OCI-LY1 (cell line): ENCODE data around the gene ECSIT.
A peak's percentile ranks its signal among the peaks of the same experiment; 100 is the strongest.
"Not testable (repeated sequence)": the region's sequence is repeated elsewhere in the genome, so short reads cannot be mapped to it uniquely, and the experiment has no call there.

Source experiments
- H2AFZ ChIP-seq: fragments of 200-600 bp; sonication (generic), shearing (Covaris generic); 2 replicates; pipeline ENCODE4 v1.6.0; 2014; ENCODE audit warnings: antibody characterized with exemption, mild to moderate bottlenecking, low read length
- H3F3A ChIP-seq: fragments of 200-600 bp; sonication (generic), shearing (Covaris generic); 2 replicates; pipeline ENCODE4 v1.6.0; 2014; ENCODE audit warnings: mild to moderate bottlenecking, antibody characterized with exemption, low read length, moderate library complexity; ENCODE audit not compliant: insufficient read depth
- H3K27ac ChIP-seq: fragments of 200-600 bp; sonication (generic); 2 replicates; pipeline ENCODE4 v1.5.1; 2014; ENCODE audit warnings: low read length, mixed run types, mild to moderate bottlenecking, low read depth; ENCODE audit not compliant: poor library complexity, severe bottlenecking
- H3K27me3 ChIP-seq: fragments of 200-600 bp; sonication (generic); 2 replicates; pipeline ENCODE4 v1.6.0; 2014; ENCODE audit warnings: antibody characterized with exemption, mild to moderate bottlenecking, low read length, moderate library complexity; ENCODE audit not compliant: insufficient read depth
- H3K36me3 ChIP-seq: fragments of 200-600 bp; sonication (generic); 2 replicates; pipeline ENCODE4 v1.6.1; 2014; ENCODE audit warnings: mild to moderate bottlenecking, antibody characterized with exemption, low read length, moderate library complexity, mixed read lengths; ENCODE audit not compliant: insufficient read depth
- H3K4me1 ChIP-seq: fragments of 200-600 bp; sonication (generic); 2 replicates; pipeline ENCODE4 v1.5.1; 2014; ENCODE audit warnings: mild to moderate bottlenecking, low read length, moderate library complexity; ENCODE audit not compliant: insufficient read depth, severe bottlenecking
- H3K4me2 ChIP-seq: fragments of 200-600 bp; sonication (generic), shearing (Covaris generic); 2 replicates; pipeline ENCODE4 v1.6.1; 2014; ENCODE audit warnings: low read length
- H3K4me3 ChIP-seq: fragments of 200-600 bp; sonication (generic); 2 replicates; pipeline ENCODE4 v1.5.1; 2014; ENCODE audit warnings: low read length, low read depth, mild to moderate bottlenecking, mixed read lengths; ENCODE audit not compliant: poor library complexity, severe bottlenecking
- H3K79me2 ChIP-seq: fragments of 200-600 bp; shearing (Covaris generic); 2 replicates; pipeline ENCODE4 v1.6.1; 2016; ENCODE audit warnings: mixed run types, low read length, mixed read lengths; ENCODE audit not compliant: insufficient read depth
- H3K9ac ChIP-seq: fragments of 200-600 bp; sonication (generic), shearing (Covaris generic); 2 replicates; pipeline ENCODE4 v1.6.1; 2014; ENCODE audit warnings: mild to moderate bottlenecking, low read length, mixed read lengths
- H3K9me2 ChIP-seq: fragments of 200-600 bp; sonication (generic), shearing (Covaris generic); 2 replicates; pipeline ENCODE4 v1.6.1; 2014; ENCODE audit warnings: low read depth, mild to moderate bottlenecking, low read length, mixed read lengths
- H3K9me3 ChIP-seq: fragments of 200-600 bp; shearing (Covaris generic); 2 replicates; pipeline ENCODE4 v1.6.1; 2014; ENCODE audit warnings: low read length, mixed read lengths
- H4K20me1 ChIP-seq: fragments of 200-600 bp; sonication (generic), shearing (Covaris generic); 2 replicates; pipeline ENCODE4 v1.6.0; 2016; ENCODE audit warnings: mild to moderate bottlenecking, low read length; ENCODE audit not compliant: insufficient read depth
- CTCF ChIP-seq: fragments of 200-600 bp; sonication (generic), shearing (Covaris generic); IDR thresholded peaks from 2 replicates; pipeline ENCODE4 v1.5.1; 2017; ENCODE audit warnings: mild to moderate bottlenecking, antibody characterized with exemption, low read length, moderate library complexity, mixed read lengths
- EZH2 ChIP-seq: fragments of 200-600 bp; sonication (generic), shearing (Covaris generic); IDR thresholded peaks from 2 replicates; pipeline ENCODE4 v1.8.0; 2017; ENCODE audit warnings: borderline replicate concordance, mixed run types, mild to moderate bottlenecking, antibody characterized with exemption, low read length, moderate library complexity, mixed read lengths

The ECSIT gene

GRCh38 chr19:11564082-11564807 is 35.3 kb upstream of the ECSIT start:
- Histone ChIP-seq H3K4me1 (peaks cover 33% of the 10 kb centered on the region), H3K27ac (peak overlapping the region; percentile 71), H3K4me2 (peak overlapping the region; percentile 14; the same call in 1 of the 2 replicates), H3K9ac (peak overlapping the region; percentile 26; the same call in 1 of the 2 replicates)
- not testable (repeated sequence) for H3K79me2 ChIP-seq, H3K9me3 ChIP-seq, H3K36me3 ChIP-seq, H3K27me3 ChIP-seq, H3K9me2 ChIP-seq, H3K4me3 ChIP-seq, H2AFZ ChIP-seq, H4K20me1 ChIP-seq, H3F3A ChIP-seq

DNA sequence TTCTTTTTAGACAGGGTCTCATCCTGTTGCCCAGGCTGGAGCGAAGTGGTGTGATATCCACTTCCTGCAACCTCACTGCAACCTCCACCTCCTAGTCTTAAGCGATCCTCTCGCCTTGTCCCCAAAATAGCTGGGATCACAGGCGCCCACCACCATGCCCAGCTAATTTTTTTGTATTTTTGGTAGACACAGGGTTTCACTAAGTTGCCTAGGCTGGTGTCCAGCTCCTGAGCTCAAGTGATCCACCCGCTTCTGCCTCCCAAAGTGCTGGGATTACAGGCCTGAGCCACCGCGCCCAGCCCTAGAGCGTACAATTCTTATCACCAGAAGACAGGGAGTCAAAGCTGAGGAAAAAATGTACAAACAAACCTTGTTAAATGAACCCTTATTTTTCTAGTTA is 34.6 kb upstream of the ECSIT start:
- Histone ChIP-seq H3K9ac (no peak overlapping the region), H4K20me1 (no peaks in the 10 kb centered on the region), H3K9me2 (no peaks in the 10 kb centered on the region), H3F3A (no peaks in the 10 kb centered on the region), H3K9me3 (no peaks in the 10 kb centered on the region), H3K4me2 (no peak overlapping the region), H3K79me2 (peaks cover 3% of the 10 kb centered on the region), H3K27ac (peak overlapping the region; percentile 50), H3K36me3 (peaks cover 4% of the 10 kb centered on the region; the same call in 1 of the 2 replicates), H3K4me1 (peaks cover 34% of the 10 kb centered on the region), H2AFZ (no peak overlapping the region), H3K4me3 (no peak overlapping the region), H3K27me3 (no peaks in the 10 kb centered on the region)
- TF ChIP-seq EZH2, result no peak
- TF ChIP-seq CTCF, result no peak

- no peaks in the 10 kb centered on the region for H3K9me3 ChIP-seq
- H3K9ac ChIP-seq, result peak overlapping the region; percentile 94
- H2AFZ ChIP-seq, result no peak overlapping the region
- H3K4me1 ChIP-seq, result peaks cover 44% of the 10 kb centered on the region
- H3K9me2 ChIP-seq, result no peaks in the 10 kb centered on the region
- peak overlapping the region; percentile 98 for H3K4me3 ChIP-seq
- no peaks in the 10 kb centered on the region for H3F3A ChIP-seq
- H4K20me1 ChIP-seq, result no peaks in the 10 kb centered on the region
- H3K27me3 ChIP-seq, result no peaks in the 10 kb centered on the region
- TF ChIP-seq EZH2 (no peak), CTCF (peak; percentile 90)
- H3K27ac ChIP-seq, result peak overlapping the region; percentile 70
- peaks cover 16% of the 10 kb centered on the region for H3K79me2 ChIP-seq
- peak overlapping the region; percentile 81 for H3K4me2 ChIP-seq
- H3K36me3 ChIP-seq, result peaks cover under 1% of the 10 kb centered on the region; the same call in 1 of the 2 replicates
Observed at GRCh38 chr19:11560404-11561051, 31.6 kb upstream of the ECSIT start.
